GM12892 (cell line): ENCODE data around the gene ENOPH1.

Experiments used
- POLR2A ChIP-seq: IDR thresholded peaks from 2 replicates; pipeline ENCODE4 v1.6.1; 2011; ENCODE audit warnings: low read depth, low read length, control low read depth
- POLR2AphosphoS5 ChIP-seq: IDR thresholded peaks from 2 replicates; pipeline ENCODE4 v1.6.1; 2011; ENCODE audit warnings: low read depth, low read length, control low read depth
- TAF1 ChIP-seq: IDR thresholded peaks from 2 replicates; pipeline ENCODE4 v1.6.1; 2011; ENCODE audit warnings: low read depth, mild to moderate bottlenecking, control low read depth, low read length, borderline replicate concordance

DNA sequence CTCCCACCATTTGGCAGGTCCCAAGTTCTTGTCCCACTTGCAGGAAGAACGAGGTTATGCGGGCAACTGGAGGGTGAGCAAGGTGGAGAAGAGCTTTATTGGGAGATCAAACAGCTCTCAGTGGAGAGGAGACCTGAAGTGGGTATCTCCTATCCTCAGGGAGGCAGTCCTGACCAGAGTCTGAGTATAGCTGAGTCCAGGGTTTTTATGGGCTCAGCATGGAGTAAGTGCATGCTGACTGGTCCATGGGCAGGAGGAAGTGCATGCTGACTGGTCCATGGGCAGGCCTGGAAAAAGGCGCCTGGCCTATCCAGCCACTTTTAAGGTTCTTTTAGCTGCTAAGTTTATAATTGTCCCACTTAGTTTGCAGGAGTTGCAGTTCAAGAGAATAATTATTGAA is 49.2 kb upstream of the ENOPH1 start:
- TF ChIP-seq POLR2AphosphoS5: no peak
- TF ChIP-seq POLR2A: no peak
- TF ChIP-seq TAF1: no peak
